Glutamatergic neuron (in vitro differentiated cells): ENCODE results near the gene ZFP36L1. TPM values are rescaled to one million over a fixed set of nuclear protein-coding genes. Genes with fewer than 3 reads are reported as not detected.

Source experiments
- DNase-seq: peaks from one replicate; pipeline ENCODE4 v3.0.0; 2022
- H3K27ac Mint-ChIP-seq: one replicate; pipeline ENCODE4 v1.8.0; 2020; ENCODE audit warnings: mild to moderate bottlenecking, mixed read lengths, inconsistent platforms; ENCODE audit not compliant: unreplicated experiment
- H3K27me3 Mint-ChIP-seq: one replicate; pipeline ENCODE4 v1.8.0; 2020; ENCODE audit warnings: mild to moderate bottlenecking, moderate library complexity, mixed read lengths, inconsistent platforms; ENCODE audit not compliant: unreplicated experiment
- H3K36me3 Mint-ChIP-seq: one replicate; pipeline ENCODE4 v1.8.0; 2020; ENCODE audit warnings: mild to moderate bottlenecking, mixed read lengths, inconsistent platforms; ENCODE audit not compliant: unreplicated experiment
- H3K4me1 Mint-ChIP-seq: one replicate; pipeline ENCODE4 v1.8.0; 2020; ENCODE audit warnings: mild to moderate bottlenecking, low read depth, mixed read lengths, inconsistent platforms; ENCODE audit not compliant: unreplicated experiment
- H3K4me3 Mint-ChIP-seq: one replicate; pipeline ENCODE4 v1.8.0; 2020; ENCODE audit warnings: mild to moderate bottlenecking, mixed read lengths, inconsistent platforms; ENCODE audit not compliant: unreplicated experiment
- H3K9me3 Mint-ChIP-seq: one replicate; pipeline ENCODE4 v1.8.0; 2020; ENCODE audit warnings: mild to moderate bottlenecking, moderate library complexity, mixed read lengths, inconsistent platforms; ENCODE audit not compliant: unreplicated experiment
- CTCF ChIP-seq: fragments of 200-600 bp; sonication (generic); IDR thresholded peaks from one replicate; pipeline ENCODE4 v1.5.0; 2021; ENCODE audit not compliant: partially characterized antibody, unreplicated experiment
- total RNA-seq: library from RNA; stranded (reverse); fragmentation: NEBNext Ultra II Directional; extraction: Animal tissue kit (Norgen Biotek cat#: 25700); gene quantifications from one replicate; pipeline ENCODE4 v1.2.1, GENCODE V29; 2021; ENCODE audit not compliant: unreplicated experiment

ZFP36L1 gene
- total RNA-seq, 1 donor from 2014 or later: 2.7 TPM

GRCh38 chr14:68808696-68809480 lies 16.0 kb upstream of the ZFP36L1 start:
- H3K9me3 Mint-ChIP-seq: no peaks in the 10 kb centered on the region
- no peak overlapping the region for H3K4me3 Mint-ChIP-seq
- no peaks in the 10 kb centered on the region for H3K4me1 Mint-ChIP-seq
- no peak for TF ChIP-seq CTCF
- no peaks in the 10 kb centered on the region for H3K27me3 Mint-ChIP-seq
- no peak overlapping the region for H3K27ac Mint-ChIP-seq
- peaks cover 8% of the 10 kb centered on the region for H3K36me3 Mint-ChIP-seq
- no peak for DNase-seq

- Mint-ChIP-seq H3K27me3 (no peaks in the 10 kb centered on the region), H3K9me3 (no peaks in the 10 kb centered on the region), H3K36me3 (peaks cover 8% of the 10 kb centered on the region), H3K4me1 (no peaks in the 10 kb centered on the region), H3K4me3 (no peak overlapping the region), H3K27ac (no peak overlapping the region)
- no peak for DNase-seq
- no peak for TF ChIP-seq CTCF
These were observed 15.1 kb upstream of the ZFP36L1 start for GRCh38 chr14:68807987-68808386.

GRCh38 chr14:68807148-68807600 lies 14.3 kb upstream of the ZFP36L1 start:
- no peak for TF ChIP-seq CTCF
- DNase-seq: no peak
- Mint-ChIP-seq H3K4me1 (no peaks in the 10 kb centered on the region), H3K4me3 (no peak overlapping the region), H3K27me3 (no peaks in the 10 kb centered on the region), H3K9me3 (no peaks in the 10 kb centered on the region), H3K36me3 (peaks cover 8% of the 10 kb centered on the region), H3K27ac (no peak overlapping the region)

GRCh38 chr14:68806526-68807147 lies 13.8 kb upstream of the ZFP36L1 start:
- H3K4me3 Mint-ChIP-seq: no peak overlapping the region
- TF ChIP-seq CTCF: no peak
- no peaks in the 10 kb centered on the region for H3K4me1 Mint-ChIP-seq
- no peaks in the 10 kb centered on the region for H3K27me3 Mint-ChIP-seq
- H3K36me3 Mint-ChIP-seq: peaks cover 8% of the 10 kb centered on the region
- H3K27ac Mint-ChIP-seq: no peak overlapping the region
- H3K9me3 Mint-ChIP-seq: peaks cover 2% of the 10 kb centered on the region
- peak; percentile 3 for DNase-seq

- Mint-ChIP-seq H3K4me1 (no peaks in the 10 kb centered on the region), H3K36me3 (peaks cover 8% of the 10 kb centered on the region), H3K27ac (no peak overlapping the region), H3K4me3 (no peak overlapping the region), H3K27me3 (no peaks in the 10 kb centered on the region), H3K9me3 (peaks cover 2% of the 10 kb centered on the region)
- no peak for TF ChIP-seq CTCF
- no peak for DNase-seq
These were observed 12.5 kb upstream of the ZFP36L1 start for GRCh38 chr14:68805414-68805813.
